Epithelial cell of proximal tubule (primary cell): ENCODE data around the gene ANXA9. TPM values are rescaled to one million over a fixed set of nuclear protein-coding genes. Genes with fewer than 3 reads are reported as not detected.

Experiments
- DNase-seq: peaks from one replicate; pipeline ENCODE4 v3.0.0-alpha.2; 2011; ENCODE audit warnings: low read depth
- H3K4me3 ChIP-seq: 2 replicates; pipeline ENCODE4 v1.5.1; 2011; ENCODE audit warnings: low read depth, mild to moderate bottlenecking, low read length
- CTCF ChIP-seq: conservative IDR thresholded peaks from 2 replicates; pipeline ENCODE4 v1.5.1; 2012; ENCODE audit warnings: low read depth, mild to moderate bottlenecking, low read length
- total RNA-seq: library from RNA; depleted of rRNA; stranded (reverse); fragments of >200 nt; gene quantifications from 2 replicates; pipeline ENCODE4 v1.2.3, GENCODE V29; 2015

The ANXA9 gene
- total RNA-seq, 1 donor from 2014 or later, result 0.12 TPM

GRCh38 chr1:150974580-150975478 lies 7.3 kb upstream of the ANXA9 start, which contains the start of gene CERS2:
TSS of gene CERS2 (minus strand) at chr1:150974835. CDS start at chr1:150969090, 5,745 bp downstream.
- TF ChIP-seq CTCF, result no peak
- no peak for DNase-seq
- peak within 1 kb of the TSS; percentile 83 for H3K4me3 ChIP-seq

GRCh38 chr1:150976401-150976821 lies 5.7 kb upstream of the ANXA9 start:
- TF ChIP-seq CTCF, result no peak
- no peak for DNase-seq
- no peak overlapping the region for H3K4me3 ChIP-seq

- no peak overlapping the region for H3K4me3 ChIP-seq
- DNase-seq, result no peak
- no peak for TF ChIP-seq CTCF
Observed at GRCh38 chr1:150976879-150977694, 5.0 kb upstream of the ANXA9 start.

- peak; percentile 100 for TF ChIP-seq CTCF
- peak overlapping the region; percentile 26 for H3K4me3 ChIP-seq
- DNase-seq, result no peak
Observed at GRCh38 chr1:150979092-150980056, 2.7 kb upstream of the ANXA9 start.

- no peak for TF ChIP-seq CTCF
- no peak for DNase-seq
- no peak overlapping the region for H3K4me3 ChIP-seq
Observed at GRCh38 chr1:150981177-150981804, 801 bp upstream of the ANXA9 start.
